BE2C (cell line): Measurements from ENCODE around the gene SIGLEC8.

Experiments
- DNase-seq: peaks from one replicate; pipeline ENCODE4 v3.0.0-alpha.2; 2020
- H3K27me3 ChIP-seq: fragments of 250-450 bp; sonication (Bioruptor Pico); 2 replicates; pipeline ENCODE4 v1.5.1; 2020; ENCODE audit warnings: mild to moderate bottlenecking
- H3K36me3 ChIP-seq: fragments of 250-450 bp; sonication (Bioruptor Pico); 2 replicates; pipeline ENCODE4 v1.5.1; 2020; ENCODE audit warnings: mild to moderate bottlenecking
- H3K4me1 ChIP-seq: fragments of 250-450 bp; sonication (Bioruptor Pico); 2 replicates; pipeline ENCODE4 v1.5.1; 2020
- H3K4me3 ChIP-seq: 2 replicates; pipeline ENCODE4 v1.5.1; 2011; ENCODE audit warnings: low read depth, low read length
- H3K9me3 ChIP-seq: fragments of 250-450 bp; sonication (Bioruptor Pico); 2 replicates; pipeline ENCODE4 v1.5.1; 2020
- TF ChIP-seq, protein P1 (sequence below): IDR thresholded peaks from 2 replicates; pipeline ENCODE4 v1.5.1; 2012; ENCODE audit warnings: mild to moderate bottlenecking, low read depth, low read length

The SIGLEC8 gene

GRCh38 chr19:51410950-51411748 is 47.1 kb downstream of the SIGLEC8 start:
- H3K9me3 ChIP-seq = no peaks in the 10 kb centered on the region
- DNase-seq = no peak
- no peak overlapping the region for H3K4me3 ChIP-seq
- H3K4me1 ChIP-seq = no peaks in the 10 kb centered on the region
- TF ChIP-seq, protein P1, sequence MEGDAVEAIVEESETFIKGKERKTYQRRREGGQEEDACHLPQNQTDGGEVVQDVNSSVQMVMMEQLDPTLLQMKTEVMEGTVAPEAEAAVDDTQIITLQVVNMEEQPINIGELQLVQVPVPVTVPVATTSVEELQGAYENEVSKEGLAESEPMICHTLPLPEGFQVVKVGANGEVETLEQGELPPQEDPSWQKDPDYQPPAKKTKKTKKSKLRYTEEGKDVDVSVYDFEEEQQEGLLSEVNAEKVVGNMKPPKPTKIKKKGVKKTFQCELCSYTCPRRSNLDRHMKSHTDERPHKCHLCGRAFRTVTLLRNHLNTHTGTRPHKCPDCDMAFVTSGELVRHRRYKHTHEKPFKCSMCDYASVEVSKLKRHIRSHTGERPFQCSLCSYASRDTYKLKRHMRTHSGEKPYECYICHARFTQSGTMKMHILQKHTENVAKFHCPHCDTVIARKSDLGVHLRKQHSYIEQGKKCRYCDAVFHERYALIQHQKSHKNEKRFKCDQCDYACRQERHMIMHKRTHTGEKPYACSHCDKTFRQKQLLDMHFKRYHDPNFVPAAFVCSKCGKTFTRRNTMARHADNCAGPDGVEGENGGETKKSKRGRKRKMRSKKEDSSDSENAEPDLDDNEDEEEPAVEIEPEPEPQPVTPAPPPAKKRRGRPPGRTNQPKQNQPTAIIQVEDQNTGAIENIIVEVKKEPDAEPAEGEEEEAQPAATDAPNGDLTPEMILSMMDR = no peak
- H3K36me3 ChIP-seq = no peaks in the 10 kb centered on the region
- peaks cover 2% of the 10 kb centered on the region; the same call in 1 of the 2 replicates for H3K27me3 ChIP-seq

GRCh38 chr19:51407511-51408131 is 50.6 kb downstream of the SIGLEC8 start:
- TF ChIP-seq, protein P1 = peak; percentile 63
- no peaks in the 10 kb centered on the region; the same call in 1 of the 2 replicates for H3K27me3 ChIP-seq
- no peak for DNase-seq
- no peaks in the 10 kb centered on the region for H3K36me3 ChIP-seq
- no peaks in the 10 kb centered on the region for H3K4me1 ChIP-seq
- H3K4me3 ChIP-seq = no peak overlapping the region
- H3K9me3 ChIP-seq = no peaks in the 10 kb centered on the region

- Histone ChIP-seq H3K4me3 (no peak overlapping the region), H3K36me3 (no peaks in the 10 kb centered on the region), H3K4me1 (no peaks in the 10 kb centered on the region), H3K9me3 (no peaks in the 10 kb centered on the region), H3K27me3 (no peaks in the 10 kb centered on the region)
- TF ChIP-seq, protein P1 = no peak
- no peak for DNase-seq
These were observed 56.1 kb downstream of the SIGLEC8 start for GRCh38 chr19:51402117-51402516.
